Measurements from ENCODE around the gene RUFY3. TPM values are rescaled to one million over a fixed set of nuclear protein-coding genes. Genes with fewer than 3 reads are reported as not detected.
"Not testable (repeated sequence)": the region's sequence is repeated elsewhere in the genome, so short reads cannot be mapped to it uniquely, and the experiment has no call there.

RUFY3 gene
- total RNA-seq, 1 donor from 2014 or later, result 85.4 TPM

- DNase-seq, result no peak
Measured at GRCh38 chr4:70706044-70706461, 15.7 kb upstream of the RUFY3 start.

- peak; percentile 24 for DNase-seq
Measured at GRCh38 chr4:70706516-70706915, 15.2 kb upstream of the RUFY3 start.

DNA sequence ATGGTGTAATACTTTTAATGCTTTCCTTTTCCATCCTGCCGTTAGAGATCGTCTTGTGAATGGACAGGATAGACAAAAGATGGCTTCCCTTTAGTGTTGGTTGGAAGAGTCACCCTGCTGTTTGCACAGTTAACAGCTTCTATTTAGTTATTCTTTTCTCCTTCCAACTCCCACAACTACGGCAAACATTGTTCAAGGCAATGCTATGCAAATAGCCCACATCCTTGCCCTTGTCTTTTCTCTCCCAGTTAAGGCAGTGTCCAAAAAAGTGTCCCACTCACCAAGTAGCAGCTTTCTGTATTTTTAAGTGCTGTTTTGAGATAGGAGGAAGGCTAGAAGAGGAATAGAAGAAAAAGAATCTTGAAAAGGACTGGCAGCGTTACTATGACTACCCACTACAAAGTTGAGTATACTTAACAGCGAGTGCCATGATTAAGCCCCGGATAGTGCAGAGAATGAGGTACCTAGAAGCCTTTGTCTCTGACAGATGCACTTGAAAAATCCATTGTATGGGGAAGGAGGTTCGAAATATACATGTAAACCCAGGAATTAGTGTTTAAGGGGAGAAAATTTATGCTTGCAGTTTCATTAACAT, 12.1 kb upstream of the RUFY3 start:
- DNase-seq, result peak; percentile 8

DNA sequence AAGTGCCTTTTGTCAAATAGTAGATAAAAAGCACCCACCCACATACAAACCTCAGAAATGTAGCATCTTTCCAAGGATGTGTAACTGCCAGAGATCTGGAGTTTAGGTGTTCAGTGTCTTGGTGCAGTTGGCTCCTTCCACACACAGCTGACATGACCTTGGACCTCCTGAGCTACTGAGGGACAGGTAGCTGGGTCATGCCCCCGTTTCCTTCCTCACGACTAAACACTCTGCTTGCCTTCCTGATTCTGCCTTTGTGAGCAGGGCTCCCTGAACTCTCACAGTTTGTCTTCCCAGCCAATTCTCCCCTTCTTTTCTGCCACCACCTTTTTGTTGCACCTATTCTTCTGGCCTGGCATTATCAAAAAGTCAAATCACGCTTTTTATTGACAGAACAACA, 10.2 kb upstream of the RUFY3 start:
- DNase-seq, result no peak

- no peak for DNase-seq
Measured at GRCh38 chr4:70712150-70712549, 9.6 kb upstream of the RUFY3 start.

GRCh38 chr4:70712604-70713452, 8.9 kb upstream of the RUFY3 start:
- no peak for DNase-seq

GRCh38 chr4:70713453-70714078, 8.2 kb upstream of the RUFY3 start:
- no peak for DNase-seq

- no peak for DNase-seq
Measured at GRCh38 chr4:70714079-70714887, 7.5 kb upstream of the RUFY3 start.

DNA sequence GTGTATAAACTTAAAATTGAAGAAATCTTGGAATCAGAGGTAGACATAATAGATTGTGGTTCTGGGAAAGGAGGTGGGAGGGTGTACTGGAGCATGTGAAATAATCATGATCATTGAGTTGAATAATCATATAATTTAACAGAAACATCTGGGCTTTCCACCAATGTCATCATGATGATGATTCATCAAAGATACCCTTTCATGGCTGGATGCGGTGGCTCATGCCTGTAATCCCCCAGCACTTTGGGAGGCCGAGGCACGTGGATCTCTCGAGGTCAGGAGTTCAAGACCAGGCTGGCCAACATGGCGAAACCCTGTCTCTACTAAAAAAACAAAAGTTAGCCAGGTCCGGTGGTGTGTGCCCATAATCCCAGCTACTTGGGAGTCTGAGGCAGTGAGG, 6.7 kb upstream of the RUFY3 start:
- DNase-seq, result no peak

DNA sequence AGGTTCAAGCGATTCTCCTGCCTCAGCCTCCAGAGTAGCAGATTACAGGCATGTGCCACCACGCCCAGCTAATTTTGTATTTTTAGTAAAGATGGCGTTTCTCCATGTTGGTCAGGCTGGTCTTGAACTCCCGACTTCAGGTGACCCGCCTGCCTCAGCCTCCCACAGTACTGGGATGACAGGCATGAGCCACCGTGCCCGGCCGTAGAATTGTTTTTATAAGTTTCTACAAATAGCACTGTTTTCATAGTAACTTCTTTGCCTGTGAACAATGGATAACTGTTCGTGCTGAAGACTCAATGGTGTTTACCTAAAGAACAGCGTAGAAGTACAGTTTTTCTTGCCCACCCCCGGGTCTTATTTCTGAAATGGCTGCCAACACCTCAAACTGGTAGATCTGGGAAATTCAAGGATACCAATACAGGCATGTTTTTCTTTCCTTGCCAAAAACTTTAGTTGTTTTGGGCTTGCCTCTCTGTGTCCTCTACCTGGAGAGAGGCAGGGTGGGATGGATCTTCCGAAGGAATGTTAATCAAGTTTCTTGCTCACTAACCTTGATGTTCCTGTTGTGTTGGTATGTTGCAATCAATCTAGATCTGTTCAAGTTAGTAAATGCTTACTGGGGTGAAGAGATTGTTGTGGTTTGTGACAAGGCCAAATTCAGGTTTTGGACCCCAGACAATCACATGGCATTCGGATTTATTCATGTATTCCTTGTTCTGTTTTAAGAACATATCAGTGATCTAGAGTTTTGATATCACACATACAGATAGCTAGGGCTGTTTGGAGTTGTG, 2.8 kb upstream of the RUFY3 start:
- no peak for DNase-seq

- DNase-seq, result peak; percentile 10
Measured at GRCh38 chr4:70722199-70722791, 531 bp downstream of the RUFY3 start.

- no peak for DNase-seq
Measured at GRCh38 chr4:70724463-70724862, 2.7 kb downstream of the RUFY3 start.

DNA sequence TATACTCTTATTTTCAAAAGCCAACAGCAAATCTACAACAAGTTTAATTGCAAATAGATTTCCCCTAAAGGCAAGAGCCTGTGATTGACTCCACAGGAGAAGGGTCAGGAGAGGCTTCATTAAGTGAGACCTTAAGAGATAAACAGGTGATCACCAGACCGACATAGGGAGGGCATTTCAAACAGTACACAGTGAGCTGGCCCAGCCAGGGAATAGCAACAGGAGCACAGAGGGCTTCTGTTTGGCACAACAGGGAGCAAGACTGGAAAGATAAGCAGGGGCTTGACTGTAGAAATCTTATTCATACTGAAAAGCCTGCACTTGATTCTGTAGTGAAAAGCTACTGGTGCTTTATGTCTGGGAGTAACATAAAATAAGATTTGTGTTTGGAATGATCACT, 3.9 kb downstream of the RUFY3 start:
- no peak for DNase-seq

DNA sequence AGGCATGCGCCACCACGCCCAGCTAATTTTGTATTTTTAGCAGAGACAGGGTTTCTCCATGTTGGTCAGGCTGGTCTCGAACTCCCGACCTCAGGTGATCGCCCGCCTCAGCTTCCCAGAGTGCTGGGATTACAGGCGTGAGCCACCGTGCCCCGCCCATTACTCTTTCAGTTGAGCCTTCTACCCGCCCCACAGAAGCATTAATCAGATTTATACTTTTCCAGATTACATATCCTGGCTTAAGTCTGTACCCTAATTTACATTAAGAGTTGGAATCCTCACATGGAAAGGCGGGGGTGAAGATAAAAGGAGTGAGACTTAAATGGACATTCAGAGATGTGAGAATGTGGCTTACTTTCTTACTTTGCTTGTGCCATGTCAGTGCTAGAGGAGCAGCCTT, 4.8 kb downstream of the RUFY3 start:
- not testable (repeated sequence) for DNase-seq

DNA sequence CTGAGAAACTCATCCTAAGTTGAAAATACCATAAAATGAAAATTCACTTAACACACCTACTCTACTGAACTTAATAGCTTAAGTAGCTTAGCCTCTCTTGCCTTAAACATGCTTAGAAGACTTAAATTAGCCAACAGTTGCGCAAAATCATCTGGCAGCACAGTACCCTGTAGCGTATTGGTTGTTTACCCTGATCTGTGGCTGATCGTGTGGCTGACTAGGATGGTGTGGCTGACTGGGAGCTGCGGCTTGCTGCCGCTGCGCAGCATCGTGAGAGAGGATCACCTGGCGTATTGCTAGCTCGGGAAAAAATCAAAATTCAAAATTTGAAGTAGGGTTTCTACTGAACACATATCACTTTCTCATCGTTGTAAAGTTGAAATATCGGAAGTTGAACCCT, 6.3 kb downstream of the RUFY3 start:
- no peak for DNase-seq

DNA sequence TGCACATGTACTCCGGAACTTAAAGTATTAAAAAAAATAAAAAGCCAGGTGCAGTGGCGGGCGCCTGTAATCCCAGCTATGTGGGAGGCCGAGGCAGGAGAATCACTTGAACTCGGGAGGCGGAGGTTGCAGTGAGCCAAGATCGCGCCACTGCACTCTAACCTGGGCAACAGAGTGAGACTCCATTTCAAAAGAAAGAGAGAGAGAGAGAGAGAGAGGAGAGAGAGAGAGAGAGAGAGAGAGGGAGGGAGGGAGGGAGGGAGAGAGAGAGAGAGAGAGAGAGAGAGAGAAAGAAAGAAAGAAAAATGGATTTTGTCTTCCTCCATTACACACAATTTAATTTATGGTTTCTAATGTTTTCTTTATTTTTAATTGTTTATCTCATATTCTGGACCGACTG, 11.1 kb downstream of the RUFY3 start:
- not testable (repeated sequence) for DNase-seq

DNA sequence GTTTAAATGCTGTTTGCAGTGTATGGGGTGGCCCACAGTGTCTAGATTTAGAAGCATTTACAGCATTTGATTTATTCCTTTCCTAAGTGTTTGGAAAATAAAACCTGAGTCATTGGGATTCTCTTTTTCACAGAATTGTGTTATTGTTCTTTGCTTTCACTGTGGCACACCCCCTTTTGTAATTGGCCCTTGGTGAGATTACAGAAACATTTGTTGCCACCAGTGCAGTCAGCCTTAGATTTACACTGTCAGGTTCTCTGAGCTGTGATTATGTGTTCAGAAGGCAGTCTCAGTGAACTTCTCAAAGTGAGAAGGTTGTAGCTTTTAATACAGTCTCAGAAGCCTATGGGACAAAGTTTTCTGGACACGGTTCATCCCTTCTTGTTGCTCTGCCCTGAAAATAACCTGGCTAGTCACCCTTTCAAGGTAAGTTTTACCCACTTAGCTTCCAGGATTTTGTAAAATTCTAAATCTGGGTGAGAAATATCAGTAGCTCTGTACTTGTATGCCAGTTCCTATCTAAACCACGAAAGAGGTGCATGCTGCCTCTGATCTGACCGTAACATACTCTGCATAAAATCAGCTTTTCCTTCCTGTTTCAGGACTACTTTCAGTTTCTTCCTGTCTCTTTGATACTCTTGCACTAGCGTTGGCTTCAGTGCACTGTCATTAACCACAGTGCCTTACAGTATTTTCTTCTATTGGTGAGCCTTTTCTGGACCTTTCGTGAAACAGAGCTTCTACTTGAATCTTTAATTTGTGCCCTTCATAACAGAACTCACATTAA, 12.6 kb downstream of the RUFY3 start:
- peak; percentile 20 for DNase-seq

DNA sequence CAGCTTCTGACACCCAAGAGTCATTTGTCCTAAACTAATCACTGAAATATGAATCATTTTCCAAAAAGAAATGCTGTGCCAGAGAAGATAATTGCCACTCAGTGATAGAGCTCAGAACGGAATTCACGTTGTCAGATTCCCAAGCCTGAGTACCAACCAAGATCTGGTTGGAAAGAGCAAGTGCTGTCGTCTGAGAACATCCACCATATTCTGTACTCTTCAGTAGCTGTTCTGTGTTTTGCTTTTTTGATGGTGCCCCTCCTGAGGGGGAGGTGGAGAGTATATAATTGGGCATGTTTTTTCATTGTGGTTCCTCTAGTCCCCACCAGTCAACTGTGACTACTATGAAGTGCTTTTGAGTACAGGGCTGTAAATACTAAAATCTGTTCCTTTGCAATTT, 13.2 kb downstream of the RUFY3 start:
- DNase-seq, result no peak

DNA sequence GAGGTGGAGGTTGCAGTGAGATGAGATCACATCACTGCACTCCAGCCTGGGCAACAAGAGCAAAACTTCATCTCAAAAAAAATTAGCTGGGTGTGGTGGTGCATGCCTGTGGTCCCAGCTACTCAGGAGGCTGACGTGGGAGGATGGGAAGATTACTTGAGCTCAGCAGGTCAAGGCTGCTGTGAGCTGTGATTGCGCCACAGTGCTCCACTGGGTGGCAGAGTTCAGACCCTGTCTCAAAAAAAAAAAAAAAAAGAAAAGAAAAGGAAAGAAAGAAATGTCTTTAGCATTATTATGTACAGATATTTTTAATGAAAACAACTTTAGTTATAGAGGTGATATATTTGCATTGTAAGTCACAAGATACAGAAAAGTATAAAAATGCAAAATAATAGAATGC, 14.2 kb downstream of the RUFY3 start:
- not testable (repeated sequence) for DNase-seq

DNA sequence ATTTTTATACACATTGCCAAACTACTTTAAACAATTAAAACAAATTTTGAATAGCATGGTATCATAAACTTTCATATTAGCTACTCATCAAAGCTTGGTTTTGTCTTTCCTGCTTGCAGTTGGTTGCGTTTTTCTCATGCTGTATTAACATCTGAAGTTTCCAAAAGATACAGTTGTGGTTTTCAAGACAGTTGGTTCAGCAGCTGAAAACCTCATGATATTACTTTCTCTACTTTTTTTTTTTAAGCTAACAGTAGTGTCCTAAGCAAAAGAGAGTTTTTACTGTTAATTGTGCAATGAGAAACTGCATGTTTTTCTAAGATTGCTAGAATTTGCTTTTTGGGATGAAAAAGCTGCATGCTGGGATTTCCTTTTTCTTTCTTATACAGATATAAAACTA, 15.2 kb downstream of the RUFY3 start:
- DNase-seq, result peak; percentile 31

DNA sequence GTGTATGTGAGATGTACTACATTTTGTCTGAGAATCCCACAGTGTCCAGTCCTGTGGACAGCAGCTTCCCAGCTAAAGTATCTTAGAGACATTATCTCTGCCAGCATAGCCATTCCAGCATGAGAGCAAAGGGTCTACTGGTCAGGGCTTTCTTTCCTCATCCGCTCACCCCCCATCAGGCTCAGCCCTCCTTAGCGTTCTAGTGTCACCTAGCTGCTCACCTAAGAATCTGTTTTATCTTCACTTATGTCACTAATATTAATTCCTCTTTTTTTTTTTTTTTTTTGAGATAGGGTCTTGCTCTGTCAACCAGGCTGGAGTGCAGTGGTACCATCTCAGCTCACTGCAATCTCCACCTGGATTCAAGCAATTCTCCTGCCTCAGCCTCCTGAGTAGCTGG, 15.6 kb downstream of the RUFY3 start:
- no peak for DNase-seq
